OCI-LY1 (cell line): ENCODE results near the gene FREM2.

Experiments
- H2AFZ ChIP-seq: fragments of 200-600 bp; sonication (generic), shearing (Covaris generic); 2 replicates; pipeline ENCODE4 v1.6.0; 2014; ENCODE audit warnings: antibody characterized with exemption, mild to moderate bottlenecking, low read length
- H3F3A ChIP-seq: fragments of 200-600 bp; sonication (generic), shearing (Covaris generic); 2 replicates; pipeline ENCODE4 v1.6.0; 2014; ENCODE audit warnings: mild to moderate bottlenecking, antibody characterized with exemption, low read length, moderate library complexity; ENCODE audit not compliant: insufficient read depth
- H3K27ac ChIP-seq: fragments of 200-600 bp; sonication (generic); 2 replicates; pipeline ENCODE4 v1.5.1; 2014; ENCODE audit warnings: low read length, mixed run types, mild to moderate bottlenecking, low read depth; ENCODE audit not compliant: poor library complexity, severe bottlenecking
- H3K27me3 ChIP-seq: fragments of 200-600 bp; sonication (generic); 2 replicates; pipeline ENCODE4 v1.6.0; 2014; ENCODE audit warnings: antibody characterized with exemption, mild to moderate bottlenecking, low read length, moderate library complexity; ENCODE audit not compliant: insufficient read depth
- H3K36me3 ChIP-seq: fragments of 200-600 bp; sonication (generic); 2 replicates; pipeline ENCODE4 v1.6.1; 2014; ENCODE audit warnings: mild to moderate bottlenecking, antibody characterized with exemption, low read length, moderate library complexity, mixed read lengths; ENCODE audit not compliant: insufficient read depth
- H3K4me1 ChIP-seq: fragments of 200-600 bp; sonication (generic); 2 replicates; pipeline ENCODE4 v1.5.1; 2014; ENCODE audit warnings: mild to moderate bottlenecking, low read length, moderate library complexity; ENCODE audit not compliant: insufficient read depth, severe bottlenecking
- H3K4me2 ChIP-seq: fragments of 200-600 bp; sonication (generic), shearing (Covaris generic); 2 replicates; pipeline ENCODE4 v1.6.1; 2014; ENCODE audit warnings: low read length
- H3K4me3 ChIP-seq: fragments of 200-600 bp; sonication (generic); 2 replicates; pipeline ENCODE4 v1.5.1; 2014; ENCODE audit warnings: low read length, low read depth, mild to moderate bottlenecking, mixed read lengths; ENCODE audit not compliant: poor library complexity, severe bottlenecking
- H3K79me2 ChIP-seq: fragments of 200-600 bp; shearing (Covaris generic); 2 replicates; pipeline ENCODE4 v1.6.1; 2016; ENCODE audit warnings: mixed run types, low read length, mixed read lengths; ENCODE audit not compliant: insufficient read depth
- H3K9ac ChIP-seq: fragments of 200-600 bp; sonication (generic), shearing (Covaris generic); 2 replicates; pipeline ENCODE4 v1.6.1; 2014; ENCODE audit warnings: mild to moderate bottlenecking, low read length, mixed read lengths
- H3K9me2 ChIP-seq: fragments of 200-600 bp; sonication (generic), shearing (Covaris generic); 2 replicates; pipeline ENCODE4 v1.6.1; 2014; ENCODE audit warnings: low read depth, mild to moderate bottlenecking, low read length, mixed read lengths
- H3K9me3 ChIP-seq: fragments of 200-600 bp; shearing (Covaris generic); 2 replicates; pipeline ENCODE4 v1.6.1; 2014; ENCODE audit warnings: low read length, mixed read lengths
- H4K20me1 ChIP-seq: fragments of 200-600 bp; sonication (generic), shearing (Covaris generic); 2 replicates; pipeline ENCODE4 v1.6.0; 2016; ENCODE audit warnings: mild to moderate bottlenecking, low read length; ENCODE audit not compliant: insufficient read depth
- EZH2 ChIP-seq: fragments of 200-600 bp; sonication (generic), shearing (Covaris generic); IDR thresholded peaks from 2 replicates; pipeline ENCODE4 v1.8.0; 2017; ENCODE audit warnings: borderline replicate concordance, mixed run types, mild to moderate bottlenecking, antibody characterized with exemption, low read length, moderate library complexity, mixed read lengths
- TF ChIP-seq, protein P1 (sequence below): fragments of 200-600 bp; sonication (generic), shearing (Covaris generic); IDR thresholded peaks from 2 replicates; pipeline ENCODE4 v1.5.1; 2017; ENCODE audit warnings: mild to moderate bottlenecking, antibody characterized with exemption, low read length, moderate library complexity, mixed read lengths

Gene FREM2

DNA sequence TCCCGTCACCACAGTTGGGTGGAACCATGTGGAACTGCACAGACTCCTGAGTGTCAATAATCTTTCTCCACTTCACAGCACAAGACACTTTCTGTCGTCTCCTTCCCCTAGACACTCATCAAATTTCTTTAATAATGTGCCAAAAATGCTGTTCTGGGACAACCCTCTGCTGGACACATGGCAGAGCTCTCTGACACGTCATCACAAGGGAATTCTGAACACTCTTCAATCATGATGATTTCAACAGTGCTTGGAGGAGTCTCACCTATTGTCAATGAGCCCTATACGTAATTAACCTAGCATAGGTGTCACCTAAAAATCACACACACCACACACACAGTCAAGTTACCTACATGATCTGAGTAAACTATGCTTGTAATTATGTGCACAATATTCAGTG is 162.4 kb downstream of the FREM2 start:
- no peaks in the 10 kb centered on the region for H3K27me3 ChIP-seq

DNA sequence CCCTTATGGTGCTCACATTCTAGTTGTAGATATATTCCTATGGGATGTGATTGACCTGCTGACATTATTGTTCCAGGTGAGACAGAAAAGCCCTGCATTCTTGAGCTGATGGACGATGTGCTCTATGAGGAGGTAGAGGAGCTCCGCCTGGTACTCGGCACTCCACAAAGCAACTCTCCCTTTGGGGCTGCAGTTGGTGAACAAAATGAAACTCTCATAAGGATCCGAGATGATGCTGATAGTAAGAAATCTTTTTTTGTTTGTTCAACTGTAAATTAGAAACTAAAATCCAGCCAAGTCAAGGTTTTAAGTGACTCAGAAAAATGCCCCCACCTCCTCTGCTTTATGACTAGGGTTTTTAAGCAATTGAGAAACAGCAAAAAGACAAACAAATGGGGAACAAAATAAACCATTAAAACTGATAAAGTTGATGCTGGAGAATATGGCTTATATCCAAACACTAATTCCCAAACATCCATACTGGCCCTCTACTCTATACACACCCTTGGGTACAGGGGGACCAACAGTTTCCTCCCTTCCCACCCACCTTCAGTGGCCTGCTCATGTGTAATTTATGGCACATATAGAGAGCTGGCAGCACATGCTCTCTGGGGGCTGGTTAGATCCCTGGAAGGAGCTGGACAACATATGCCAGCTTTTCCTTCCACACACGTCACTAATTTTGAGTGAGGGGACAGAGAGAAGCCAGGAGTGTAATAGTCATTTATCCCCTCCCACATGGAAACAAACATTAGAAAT is 164.2 kb downstream of the FREM2 start:
- Histone ChIP-seq H3K9me3 (no peaks in the 10 kb centered on the region), H3K79me2 (no peaks in the 10 kb centered on the region), H3K9ac (no peak overlapping the region), H3K27me3 (no peaks in the 10 kb centered on the region), H3K4me2 (no peak overlapping the region), H3K4me3 (no peak overlapping the region), H2AFZ (no peak overlapping the region), H3K36me3 (no peaks in the 10 kb centered on the region), H4K20me1 (no peaks in the 10 kb centered on the region), H3K4me1 (no peaks in the 10 kb centered on the region), H3F3A (no peaks in the 10 kb centered on the region), H3K27ac (no peak overlapping the region), H3K9me2 (no peaks in the 10 kb centered on the region)
- TF ChIP-seq, protein P1, sequence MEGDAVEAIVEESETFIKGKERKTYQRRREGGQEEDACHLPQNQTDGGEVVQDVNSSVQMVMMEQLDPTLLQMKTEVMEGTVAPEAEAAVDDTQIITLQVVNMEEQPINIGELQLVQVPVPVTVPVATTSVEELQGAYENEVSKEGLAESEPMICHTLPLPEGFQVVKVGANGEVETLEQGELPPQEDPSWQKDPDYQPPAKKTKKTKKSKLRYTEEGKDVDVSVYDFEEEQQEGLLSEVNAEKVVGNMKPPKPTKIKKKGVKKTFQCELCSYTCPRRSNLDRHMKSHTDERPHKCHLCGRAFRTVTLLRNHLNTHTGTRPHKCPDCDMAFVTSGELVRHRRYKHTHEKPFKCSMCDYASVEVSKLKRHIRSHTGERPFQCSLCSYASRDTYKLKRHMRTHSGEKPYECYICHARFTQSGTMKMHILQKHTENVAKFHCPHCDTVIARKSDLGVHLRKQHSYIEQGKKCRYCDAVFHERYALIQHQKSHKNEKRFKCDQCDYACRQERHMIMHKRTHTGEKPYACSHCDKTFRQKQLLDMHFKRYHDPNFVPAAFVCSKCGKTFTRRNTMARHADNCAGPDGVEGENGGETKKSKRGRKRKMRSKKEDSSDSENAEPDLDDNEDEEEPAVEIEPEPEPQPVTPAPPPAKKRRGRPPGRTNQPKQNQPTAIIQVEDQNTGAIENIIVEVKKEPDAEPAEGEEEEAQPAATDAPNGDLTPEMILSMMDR, result no peak
- no peak for TF ChIP-seq EZH2

More for the DNA sequence above, 162.4 kb downstream of the FREM2 start:
- H3K79me2 ChIP-seq, result no peaks in the 10 kb centered on the region
- no peaks in the 10 kb centered on the region for H3F3A ChIP-seq
- no peaks in the 10 kb centered on the region for H3K9me3 ChIP-seq
- H3K4me2 ChIP-seq, result no peak overlapping the region
- no peaks in the 10 kb centered on the region for H3K4me1 ChIP-seq
- H4K20me1 ChIP-seq, result no peaks in the 10 kb centered on the region
- no peak overlapping the region for H3K4me3 ChIP-seq
- H3K9me2 ChIP-seq, result no peaks in the 10 kb centered on the region
- H3K9ac ChIP-seq, result no peak overlapping the region
- no peak overlapping the region for H2AFZ ChIP-seq
- H3K27ac ChIP-seq, result no peak overlapping the region
- TF ChIP-seq EZH2, result no peak
- TF ChIP-seq, protein P1, result no peak
- no peaks in the 10 kb centered on the region for H3K36me3 ChIP-seq

DNA sequence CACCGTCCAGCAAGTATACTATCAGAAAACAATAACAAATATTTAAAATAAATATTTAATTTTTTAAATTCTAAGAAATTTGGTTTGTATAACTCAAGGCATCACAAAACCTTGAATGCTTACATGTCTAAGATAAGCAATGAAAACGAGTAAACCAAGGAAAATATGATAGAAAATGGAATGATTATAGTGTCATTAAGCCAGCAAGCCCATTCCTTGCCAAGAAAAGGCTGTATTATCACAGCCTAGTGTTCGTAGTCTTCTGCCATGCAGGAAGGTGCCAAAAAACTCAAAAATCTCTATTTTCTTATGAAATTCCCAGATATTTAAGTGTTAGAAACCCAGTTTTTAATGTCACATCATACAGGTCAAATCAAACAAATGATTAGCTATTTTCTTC is 167.3 kb downstream of the FREM2 start:
- H3K9me3 ChIP-seq, result no peaks in the 10 kb centered on the region
- H3F3A ChIP-seq, result no peaks in the 10 kb centered on the region
- H2AFZ ChIP-seq, result no peak overlapping the region
- no peak overlapping the region for H3K9ac ChIP-seq
- no peak overlapping the region for H3K27ac ChIP-seq
- H3K36me3 ChIP-seq, result no peaks in the 10 kb centered on the region
- no peaks in the 10 kb centered on the region for H3K9me2 ChIP-seq
- no peak for TF ChIP-seq EZH2
- TF ChIP-seq, protein P1, result no peak
- H3K4me2 ChIP-seq, result no peak overlapping the region
- no peaks in the 10 kb centered on the region for H3K4me1 ChIP-seq
- H4K20me1 ChIP-seq, result no peaks in the 10 kb centered on the region
- H3K79me2 ChIP-seq, result no peaks in the 10 kb centered on the region
- no peaks in the 10 kb centered on the region for H3K27me3 ChIP-seq
- H3K4me3 ChIP-seq, result no peak overlapping the region
